ENCODE data around the gene ERGIC1.

DNA sequence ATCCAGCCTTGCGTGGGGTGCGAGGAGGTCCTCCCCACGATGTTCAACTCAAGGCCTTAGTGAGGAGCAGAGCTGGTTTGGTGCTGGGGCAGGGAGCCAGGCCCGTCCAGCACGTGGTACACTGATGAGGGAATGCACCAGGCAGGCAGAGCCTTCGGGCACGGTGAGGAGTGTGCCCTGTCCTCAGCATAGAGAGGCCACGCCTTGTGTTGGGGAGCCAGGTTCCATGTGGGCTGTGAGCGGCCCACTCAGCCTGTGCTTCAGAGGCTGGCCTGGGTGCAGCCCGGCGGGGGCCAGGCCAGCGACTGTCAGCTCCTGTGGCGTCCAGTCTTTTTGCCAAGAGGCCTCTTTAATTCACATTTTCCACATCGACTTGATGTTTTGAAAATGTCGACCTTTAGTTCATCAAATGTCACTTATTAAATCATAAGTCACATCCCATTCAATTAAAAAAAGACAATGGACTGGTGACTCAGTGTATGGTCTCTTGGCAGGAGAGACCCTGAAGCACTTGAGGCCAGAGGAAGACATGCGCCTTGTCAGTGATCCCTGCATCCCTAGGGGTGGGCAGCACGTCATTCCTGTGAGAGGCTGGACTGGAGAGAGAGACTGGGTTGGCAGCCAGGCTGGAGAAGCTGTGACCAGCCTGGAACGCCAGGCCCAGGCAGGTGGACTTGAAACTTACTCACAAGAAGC lies 21.7 kb downstream of the ERGIC1 start:
- TF ChIP-seq, protein P1, sequence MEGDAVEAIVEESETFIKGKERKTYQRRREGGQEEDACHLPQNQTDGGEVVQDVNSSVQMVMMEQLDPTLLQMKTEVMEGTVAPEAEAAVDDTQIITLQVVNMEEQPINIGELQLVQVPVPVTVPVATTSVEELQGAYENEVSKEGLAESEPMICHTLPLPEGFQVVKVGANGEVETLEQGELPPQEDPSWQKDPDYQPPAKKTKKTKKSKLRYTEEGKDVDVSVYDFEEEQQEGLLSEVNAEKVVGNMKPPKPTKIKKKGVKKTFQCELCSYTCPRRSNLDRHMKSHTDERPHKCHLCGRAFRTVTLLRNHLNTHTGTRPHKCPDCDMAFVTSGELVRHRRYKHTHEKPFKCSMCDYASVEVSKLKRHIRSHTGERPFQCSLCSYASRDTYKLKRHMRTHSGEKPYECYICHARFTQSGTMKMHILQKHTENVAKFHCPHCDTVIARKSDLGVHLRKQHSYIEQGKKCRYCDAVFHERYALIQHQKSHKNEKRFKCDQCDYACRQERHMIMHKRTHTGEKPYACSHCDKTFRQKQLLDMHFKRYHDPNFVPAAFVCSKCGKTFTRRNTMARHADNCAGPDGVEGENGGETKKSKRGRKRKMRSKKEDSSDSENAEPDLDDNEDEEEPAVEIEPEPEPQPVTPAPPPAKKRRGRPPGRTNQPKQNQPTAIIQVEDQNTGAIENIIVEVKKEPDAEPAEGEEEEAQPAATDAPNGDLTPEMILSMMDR (IDR thresholded peaks at IDR 0.05), result no peak
- TF ChIP-seq EP300 (IDR thresholded peaks at IDR 0.05), result no peak
- peak; percentile 10 to 24 for TF ChIP-seq POLR2A (IDR thresholded peaks at IDR 0.05)

All from gastroesophageal sphincter (tissue), 3 donors.